ENCODE data around the gene RNF145.

Gene RNF145

DNA sequence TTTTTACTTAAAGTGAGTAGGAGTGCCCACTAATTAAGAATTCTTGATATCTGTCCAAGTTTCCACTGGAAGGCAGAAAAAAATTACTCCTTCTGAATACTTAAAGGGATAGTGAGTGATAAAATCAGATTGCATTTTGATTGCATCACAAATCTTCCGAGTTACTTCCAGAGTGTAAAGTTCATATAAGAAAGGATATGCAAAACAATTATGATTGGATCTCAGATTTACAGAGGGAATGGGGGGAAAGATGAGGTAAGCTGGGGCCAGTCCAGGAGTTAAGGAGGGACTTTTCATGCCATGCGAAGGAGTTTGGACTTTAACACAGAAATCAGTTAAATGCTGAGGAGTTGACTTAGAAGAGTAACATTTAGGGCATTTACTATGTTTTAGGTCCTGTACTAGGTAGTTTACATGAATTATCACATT is 9.3 kb upstream of the RNF145 start:
- DNase-seq (ENCODE audit: low spot score) = no peak

GRCh38 chr5:159217236-159217635 is 7.9 kb upstream of the RNF145 start:
- DNase-seq (ENCODE audit: low spot score) = no peak

DNA sequence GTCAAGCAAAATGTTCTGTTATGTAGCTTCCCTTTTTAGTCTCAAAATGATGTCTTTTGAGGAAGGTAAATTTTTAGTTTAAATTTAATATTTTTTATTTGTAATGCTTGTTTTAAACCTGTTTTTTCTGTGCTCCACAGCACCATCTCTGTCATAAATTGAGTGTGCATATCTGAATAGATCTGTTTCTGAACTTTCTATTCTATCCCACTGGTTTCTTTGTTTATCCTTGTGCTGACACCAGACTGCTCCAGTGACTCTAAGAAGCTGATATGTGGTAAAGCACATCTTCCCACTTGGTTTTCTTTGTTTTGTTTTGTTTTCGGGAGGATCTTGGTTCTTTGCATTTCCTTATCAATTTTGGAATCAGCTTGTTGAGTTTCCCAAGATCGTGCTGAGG is 7.1 kb upstream of the RNF145 start:
- no peak for DNase-seq (ENCODE audit: low spot score)

- DNase-seq (ENCODE audit: low spot score) = no peak
Measured at GRCh38 chr5:159215886-159216285, 6.5 kb upstream of the RNF145 start.

GRCh38 chr5:159214486-159215271 is 5.3 kb upstream of the RNF145 start:
- DNase-seq (ENCODE audit: low spot score) = no peak

DNA sequence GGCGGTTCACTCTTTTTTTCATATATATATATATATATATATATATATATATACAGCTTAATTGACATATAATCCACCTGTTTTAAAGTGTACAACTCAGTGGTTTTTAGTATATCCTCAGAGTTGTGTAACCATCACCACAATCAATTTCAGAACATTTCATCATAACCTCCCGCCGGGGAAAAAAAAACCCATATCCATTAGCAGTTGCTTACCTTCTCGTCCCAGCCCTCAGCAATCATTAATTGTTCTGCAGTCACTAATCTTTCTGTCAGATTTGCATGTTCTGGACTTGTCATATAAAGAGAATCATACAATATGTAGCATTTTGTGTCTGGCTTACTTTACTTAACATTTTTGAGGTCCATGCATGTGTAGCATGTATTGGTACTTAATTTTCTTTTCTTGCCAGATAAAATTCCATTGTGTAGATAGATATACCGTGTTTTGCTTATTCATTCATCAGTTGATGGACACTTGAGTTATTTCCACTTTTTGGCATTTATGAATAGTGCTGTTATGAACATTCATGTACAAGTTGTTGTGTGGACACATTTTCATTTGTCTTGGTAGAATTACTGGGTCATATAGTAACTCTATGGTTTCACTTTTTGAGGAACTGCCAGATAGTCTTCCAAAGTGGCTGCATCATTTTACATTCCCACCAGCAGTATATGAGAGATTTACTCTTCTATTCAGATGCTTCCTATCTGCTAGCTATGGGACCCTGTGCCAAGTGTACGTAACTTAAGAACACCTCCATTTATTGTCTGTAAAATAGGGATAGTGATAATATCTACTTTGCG is 3.5 kb upstream of the RNF145 start:
- DNase-seq (ENCODE audit: low spot score) = no peak

DNA sequence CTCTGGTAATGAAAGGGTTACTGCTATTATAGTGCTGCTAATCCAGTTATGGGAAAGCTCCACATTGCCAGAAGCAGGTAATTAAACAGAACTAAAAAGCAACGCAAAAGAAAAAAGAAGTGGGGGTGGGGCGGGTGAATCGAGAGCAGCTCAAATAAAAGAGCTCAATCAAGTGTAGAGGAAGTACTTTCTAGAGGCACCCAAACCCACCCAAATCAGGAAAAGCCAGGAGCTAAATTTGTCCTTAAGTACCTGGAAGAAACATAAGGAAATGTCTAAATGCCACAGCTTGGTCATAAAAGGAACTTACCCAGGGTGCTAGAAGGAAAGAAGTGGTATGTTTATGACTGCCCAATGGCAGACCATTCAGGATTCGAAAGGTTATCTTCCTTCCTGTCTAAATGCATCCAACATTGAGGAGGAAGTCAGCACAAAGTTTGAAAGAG is 2.4 kb upstream of the RNF145 start:
- DNase-seq (ENCODE audit: low spot score) = no peak

DNA sequence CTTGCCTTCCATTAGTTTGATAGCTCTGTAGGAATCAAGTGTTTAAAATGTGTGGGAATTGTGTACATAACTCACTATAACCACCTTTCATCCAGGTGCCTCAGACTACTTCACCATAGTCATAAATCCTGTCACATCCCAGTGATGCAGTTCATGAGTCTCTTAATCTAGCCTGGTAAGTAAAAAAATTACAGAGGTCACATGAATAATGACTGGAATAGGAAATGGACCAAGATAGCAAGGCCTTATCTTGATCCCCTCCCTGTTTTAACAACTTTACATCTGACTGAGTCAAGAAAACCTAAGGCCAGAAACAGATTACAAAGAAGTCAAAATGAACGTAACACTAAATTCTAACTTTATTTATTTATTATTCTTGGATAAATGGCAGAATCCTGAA is 1.5 kb upstream of the RNF145 start:
- no peak for DNase-seq (ENCODE audit: low spot score)

DNA sequence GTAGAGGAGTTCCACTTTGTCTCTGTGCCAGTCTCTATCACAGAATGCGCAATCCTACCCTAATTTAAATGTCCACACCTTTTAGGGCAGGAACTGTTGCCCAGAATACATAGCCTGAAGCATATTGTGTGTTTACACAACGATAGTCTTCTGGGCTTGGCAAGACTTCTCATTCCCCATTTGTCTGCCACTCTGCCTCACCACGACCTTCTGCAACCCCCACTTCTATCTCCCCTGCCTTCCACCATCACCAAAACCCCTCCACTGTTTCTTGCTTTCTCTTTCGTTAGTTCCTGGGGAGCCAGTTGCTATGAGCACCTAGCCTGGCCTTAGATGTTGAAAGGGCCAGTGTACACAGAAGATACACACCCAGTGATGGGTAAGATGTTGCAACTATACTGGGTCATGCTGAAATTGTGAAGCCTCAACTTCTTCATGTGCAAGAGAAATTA is 883 bp upstream of the RNF145 start:
- no peak for DNase-seq (ENCODE audit: low spot score)

DNA sequence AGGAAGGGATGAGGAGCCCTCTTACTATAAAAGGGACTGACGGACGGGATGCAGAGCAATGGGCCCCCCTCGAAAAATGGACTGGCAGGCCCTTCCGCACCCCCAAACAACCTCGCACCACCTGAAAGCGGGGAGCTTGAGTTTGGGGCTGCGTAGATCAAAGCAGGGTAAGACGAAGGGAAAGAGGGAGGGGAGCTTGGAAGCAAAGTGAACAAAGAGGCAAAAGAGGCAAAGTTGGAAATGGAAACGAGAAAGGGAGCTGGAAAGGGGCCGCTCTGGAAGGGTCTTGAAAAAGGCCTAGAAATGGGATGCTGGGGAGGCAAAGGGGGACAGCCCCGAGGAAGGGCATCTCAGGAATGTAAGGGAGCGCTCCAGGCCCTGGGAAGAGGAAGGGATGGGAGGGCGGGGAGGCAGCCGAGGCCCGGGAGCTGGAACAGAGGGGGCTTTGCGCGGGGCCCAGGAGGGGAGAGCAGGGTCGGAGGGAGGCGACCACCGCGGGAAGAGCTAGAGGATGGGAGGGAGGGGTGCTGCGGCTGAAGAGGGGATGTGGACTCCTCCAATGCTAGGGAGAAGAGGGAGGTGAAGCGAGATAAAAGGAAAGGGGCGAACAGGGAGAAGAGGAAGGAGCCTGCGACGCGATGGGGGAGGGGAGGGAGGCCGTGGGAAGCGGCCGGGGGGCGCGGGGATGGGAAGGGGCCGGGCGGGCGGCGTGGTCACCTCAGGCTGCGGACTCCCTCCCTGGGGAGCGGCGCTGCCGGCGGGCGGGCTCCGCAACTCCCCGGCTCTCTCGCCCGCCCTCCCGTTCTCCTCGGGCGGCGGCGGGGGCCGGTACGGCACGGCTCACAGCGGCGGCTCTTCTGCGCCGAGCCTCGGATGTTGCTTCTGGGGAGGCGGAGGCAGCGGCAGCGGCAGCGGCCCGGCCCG is 577 bp downstream of the RNF145 start:
- DNase-seq (ENCODE audit: low spot score) = no peak

DNA sequence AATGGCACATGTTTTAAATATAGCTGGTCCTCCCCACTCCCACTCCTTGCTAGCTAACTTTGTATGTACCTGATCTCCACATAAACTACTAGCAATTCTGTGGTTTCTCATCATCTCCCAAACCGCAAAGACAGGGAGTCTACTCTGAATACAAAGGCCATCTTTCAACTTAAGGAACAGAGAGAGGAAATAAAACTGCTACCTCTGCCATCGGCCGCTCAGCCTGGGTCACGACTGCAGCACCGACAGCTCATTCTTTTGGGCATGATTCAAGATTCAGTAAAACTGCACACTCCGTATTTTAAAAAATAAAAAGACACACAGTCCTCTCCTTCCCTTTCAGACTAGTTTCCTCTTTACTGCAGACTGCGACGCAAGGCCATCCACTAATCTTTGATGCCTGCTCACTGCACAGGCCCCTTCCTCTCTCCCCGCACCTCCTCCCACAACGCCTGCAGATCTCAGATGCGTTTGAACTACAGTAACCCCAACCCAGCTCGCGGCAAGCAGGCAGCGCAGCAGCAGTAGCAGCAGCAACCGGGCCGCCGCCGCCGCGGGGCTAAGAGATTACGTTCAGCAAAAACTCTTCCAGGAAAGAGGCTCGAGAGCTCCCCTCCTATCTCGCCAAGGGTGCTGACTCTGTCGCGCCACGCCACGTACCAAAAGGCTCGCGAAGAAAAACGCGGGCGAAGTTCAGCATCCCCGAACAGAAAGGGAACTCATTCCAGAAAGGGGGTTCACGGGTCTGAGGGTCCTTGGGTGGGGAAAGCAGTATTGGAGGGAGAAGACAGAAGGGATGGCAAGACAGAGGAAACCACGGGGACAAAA is 1.5 kb downstream of the RNF145 start:
- peak; percentile 72 for DNase-seq (ENCODE audit: low spot score)

DNA sequence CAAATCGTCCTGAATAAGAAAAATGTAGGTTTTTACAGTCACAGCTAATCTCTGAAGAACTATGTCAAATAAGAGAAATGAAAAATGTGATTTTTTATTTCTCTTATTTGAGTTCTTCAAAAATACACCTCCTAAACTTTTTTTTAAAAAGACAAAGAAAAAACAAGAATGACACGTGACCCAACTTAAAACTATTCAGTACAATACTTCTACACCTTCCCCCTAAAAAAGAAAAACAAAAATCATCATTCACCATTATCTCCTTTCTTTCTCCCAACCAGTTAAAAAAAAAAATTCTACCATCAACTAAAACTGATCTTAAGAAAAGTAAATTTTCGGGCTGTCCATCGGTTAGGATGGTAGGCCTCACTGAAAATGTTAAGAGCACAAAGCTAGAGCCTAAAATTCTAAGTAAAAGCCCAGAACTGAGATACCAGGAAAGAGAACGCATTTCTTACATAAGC is 2.1 kb downstream of the RNF145 start:
- no peak for DNase-seq (ENCODE audit: low spot score)

DNA sequence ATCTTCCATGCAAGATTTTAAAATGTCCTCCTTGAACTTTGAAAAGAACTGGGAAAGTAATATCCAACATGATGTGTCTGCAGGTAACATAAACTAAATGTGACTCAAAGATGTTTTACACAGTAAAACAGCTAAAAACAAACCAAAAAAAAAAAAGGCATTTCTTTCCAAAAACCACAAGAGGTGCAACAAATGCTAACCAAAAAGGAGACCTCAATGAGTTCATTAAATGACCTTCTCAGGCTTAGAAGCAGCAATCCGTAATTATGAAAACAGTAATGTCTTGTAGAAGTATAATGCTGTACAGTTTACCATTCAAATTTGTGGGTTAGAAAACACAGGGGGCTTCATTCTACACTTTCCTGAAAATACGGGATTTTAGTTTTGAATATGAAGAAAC is 2.5 kb downstream of the RNF145 start:
- no peak for DNase-seq (ENCODE audit: low spot score)

DNA sequence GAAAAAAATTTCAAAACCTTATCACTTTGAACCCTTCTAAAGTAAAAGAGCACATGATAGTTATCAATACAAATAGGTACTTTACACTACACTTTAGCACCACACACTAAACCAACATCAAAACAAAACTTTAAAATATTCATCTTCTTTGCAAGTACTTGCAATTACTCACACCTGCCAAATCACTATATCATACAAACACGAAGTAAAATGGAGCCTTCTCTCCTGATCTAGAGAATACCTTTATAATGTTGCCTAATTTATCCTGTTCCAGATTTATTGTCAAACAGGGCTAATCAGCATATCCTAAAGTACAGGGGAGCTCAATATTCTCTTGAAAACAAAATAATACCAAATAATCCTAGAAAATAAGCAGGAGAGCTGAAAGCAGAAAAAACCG is 3.0 kb downstream of the RNF145 start:
- no peak for DNase-seq (ENCODE audit: low spot score)

- no peak for DNase-seq (ENCODE audit: low spot score)
Measured at GRCh38 chr5:159203351-159203750, 6.0 kb downstream of the RNF145 start.

DNA sequence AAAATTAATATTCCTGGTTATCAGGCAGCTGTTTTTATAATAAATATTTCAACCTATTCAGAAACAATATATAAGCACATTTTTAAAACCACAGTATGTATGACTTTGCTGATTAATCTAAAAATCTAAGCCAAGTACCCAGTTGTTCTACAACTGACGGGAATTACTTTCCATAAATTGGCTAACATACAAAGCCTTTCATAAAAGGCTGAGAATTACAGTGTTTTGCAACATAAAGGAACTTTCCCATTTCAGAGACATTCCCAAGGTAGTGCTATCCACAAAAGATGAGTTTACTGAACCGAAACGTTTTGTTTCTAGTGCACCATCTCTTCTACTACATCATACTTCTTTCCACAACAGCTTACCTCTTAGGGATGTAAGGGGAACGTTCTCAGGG is 7.2 kb downstream of the RNF145 start:
- DNase-seq (ENCODE audit: low spot score) = no peak

DNA sequence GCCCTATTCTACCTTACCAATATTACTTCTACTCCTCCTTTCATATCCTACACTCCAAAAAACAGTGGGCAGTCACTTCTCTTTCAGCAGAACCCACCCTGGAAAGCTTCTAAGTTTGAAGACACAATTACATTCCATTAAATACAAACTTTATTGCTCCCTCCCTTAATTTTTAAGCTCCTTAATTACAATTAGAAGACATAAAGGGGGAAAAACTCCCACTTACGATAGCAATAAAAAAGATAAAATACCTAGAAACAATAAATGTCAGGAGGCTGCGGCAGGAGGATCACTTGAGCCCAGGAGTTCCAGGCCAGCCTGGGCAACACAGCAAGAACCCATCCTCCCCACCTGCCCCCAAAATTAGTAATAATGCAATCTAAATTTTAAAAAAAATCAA is 9.6 kb downstream of the RNF145 start:
- DNase-seq (ENCODE audit: low spot score) = no peak

DNA sequence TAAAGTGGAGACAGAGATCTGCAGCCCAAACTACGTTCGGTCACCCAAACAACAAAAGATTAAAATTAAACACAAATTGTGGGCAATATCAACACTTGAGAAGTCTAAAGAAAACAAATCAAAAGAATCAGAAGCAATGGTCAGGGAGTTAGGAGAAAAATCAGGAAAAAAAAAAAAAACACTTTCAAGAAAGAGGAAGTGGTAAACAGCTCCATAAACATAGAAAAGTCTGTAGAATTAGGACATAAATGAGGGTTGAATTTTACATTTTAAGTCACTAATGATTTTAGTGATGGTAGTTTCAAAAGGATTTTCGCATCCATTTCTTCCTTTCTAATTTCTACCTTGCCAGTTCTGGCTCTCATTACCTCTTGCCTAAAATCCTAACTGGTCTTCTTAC is 10.1 kb downstream of the RNF145 start:
- DNase-seq (ENCODE audit: low spot score) = no peak

DNA sequence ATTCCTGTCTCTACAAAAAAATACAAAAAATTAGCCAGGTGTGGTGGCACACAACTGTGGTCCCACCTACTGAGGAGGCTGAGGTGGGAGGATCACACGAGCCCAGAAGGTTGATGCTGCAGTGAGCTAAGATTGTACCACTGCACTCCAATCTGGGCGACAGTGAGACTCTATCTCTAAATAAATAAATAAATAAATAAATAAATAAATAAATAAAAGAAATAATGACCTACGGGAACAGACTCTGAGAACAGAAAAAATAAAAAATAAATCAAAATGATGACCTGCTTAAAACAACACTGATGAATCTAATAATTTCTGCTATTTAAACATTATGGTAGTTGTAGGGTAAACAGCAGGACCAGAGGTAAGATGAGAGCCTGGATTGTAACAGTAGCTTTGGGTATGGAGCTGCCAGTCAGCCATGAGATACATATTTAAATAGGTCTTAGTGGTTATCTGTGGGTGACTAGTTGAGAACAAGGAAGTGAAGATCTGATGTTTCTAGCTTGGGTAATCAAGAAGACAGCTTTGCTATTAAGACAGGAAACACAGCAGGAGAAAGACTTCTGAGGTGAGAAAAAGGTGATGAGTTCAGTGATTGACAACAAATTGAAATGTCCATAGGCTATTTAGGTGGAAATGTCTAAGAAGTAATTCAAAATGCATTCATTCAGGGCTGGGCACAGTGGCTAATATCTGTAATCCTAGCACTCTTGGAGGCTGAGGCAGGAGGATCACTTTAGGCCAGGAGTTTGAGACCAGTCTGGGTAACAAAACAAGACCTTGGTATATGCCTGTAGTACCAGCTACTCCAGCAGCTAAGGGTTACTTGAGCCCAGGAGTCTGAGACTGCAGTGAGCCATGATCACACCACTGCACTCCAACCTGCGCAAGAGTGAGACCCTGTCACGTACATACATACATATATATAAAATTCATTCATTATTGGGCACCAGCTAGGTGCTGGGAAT is 11.0 kb downstream of the RNF145 start:
- DNase-seq (ENCODE audit: low spot score) = no peak

DNA sequence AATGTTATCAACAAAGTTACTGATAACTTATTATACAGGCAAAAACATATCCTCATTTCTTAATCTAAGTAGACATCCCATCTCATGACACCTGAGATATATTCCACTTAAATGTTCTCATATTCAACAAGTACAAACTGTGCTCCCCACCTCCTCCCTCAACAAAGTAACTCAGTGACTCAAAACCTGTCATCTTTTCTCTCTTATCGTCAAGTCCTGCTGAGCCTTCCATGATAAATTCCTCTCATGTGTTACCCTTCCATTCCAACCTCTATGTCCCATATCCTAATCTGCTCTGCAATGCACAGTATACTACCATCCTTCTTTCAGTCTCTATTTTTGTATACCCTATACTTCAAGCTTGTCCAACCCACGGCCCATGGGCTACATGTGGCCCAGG is 13.6 kb downstream of the RNF145 start:
- no peak for DNase-seq (ENCODE audit: low spot score)
